B cell (primary cell): ENCODE results near the gene COMMD8. TPM values are rescaled to one million over a fixed set of nuclear protein-coding genes. Genes with fewer than 3 reads are reported as not detected.
A peak's percentile ranks its signal among the peaks of the same experiment; 100 is the strongest.
"Not testable (repeated sequence)": the region's sequence is repeated elsewhere in the genome, so short reads cannot be mapped to it uniquely, and the experiment has no call there.

Source experiments
- ATAC-seq: fragments of 200-7000 bp; cut with Tn5 transposase; one replicate; pipeline ENCODE4 v1.10.0; 2021; ENCODE audit warnings: low read depth, mild to moderate bottlenecking, moderate number of reproducible peaks, moderate library complexity
- CTCF ChIA-PET: fragments of 350-600 bp; sonication (Branson Sonifier 250); formaldehyde crosslinking; loops from one replicate; lab custom pipeline; 2021; ENCODE audit warnings: antibody characterized with exemption, inconsistent platforms; lab: Charles Lee
- POLR2A ChIA-PET: fragments of 350-600 bp; sonication (Branson Sonifier 250); formaldehyde crosslinking; loops from one replicate; lab custom pipeline; 2021; ENCODE audit warnings: antibody characterized with exemption; lab: Charles Lee
- DNase-seq: peaks from one replicate; pipeline ENCODE4 v3.0.0; 2013
- H2AFZ ChIP-seq: 2 replicates; pipeline ENCODE4 v1.6.1; 2012; ENCODE audit warnings: mild to moderate bottlenecking, low read depth, low read length; ENCODE audit not compliant: insufficient read depth, poor library complexity, severe bottlenecking
- H3K27ac ChIP-seq, 2 donors: 1 replicate in 1 of 2; 2 replicates in 1 of 2; pipeline ENCODE4 v1.5.1; 2012 to 2013; ENCODE audit warnings: low read length in 2 of 2, mild to moderate bottlenecking in 2 of 2, moderate library complexity in 1 of 2
- H3K27me3 ChIP-seq, 4 experiments: fragments of 200-600 bp in 1 of 4; sonication (generic) in 1 of 4; replicated peaks in 1 of 4; 1 replicate in 2 of 4; 2 replicates in 2 of 4; pipeline versions ENCODE4 v1.6.1 to v1.7.0; 2013 to 2016; ENCODE audit warnings: low read length in 3 of 4, mild to moderate bottlenecking in 2 of 4, mixed read lengths in 1 of 4, moderate library complexity in 1 of 4; ENCODE audit not compliant: insufficient read depth in 4 of 4, control insufficient read depth in 3 of 4; ENCODE audit errors: control extremely low read depth in 1 of 4
- H3K36me3 ChIP-seq, 2 experiments: replicated peaks in 1 of 2; 1 replicate in 1 of 2; 2 replicates in 1 of 2; pipeline versions ENCODE4 v1.6.1 to v1.7.1; 2013; ENCODE audit warnings: low read length in 1 of 2; ENCODE audit not compliant: insufficient read depth in 2 of 2, control insufficient read depth in 1 of 2; ENCODE audit errors: control extremely low read depth in 1 of 2, extremely low read depth in 1 of 2
- H3K4me1 ChIP-seq, 2 donors: fragments of 200-600 bp in 1 of 2; sonication (generic) in 1 of 2; 1 replicate in 1 of 2; 2 replicates in 1 of 2; pipeline versions ENCODE4 v1.5.1 to v1.6.1; 2013 to 2017; ENCODE audit warnings: low read length in 2 of 2; ENCODE audit not compliant: control insufficient read depth in 2 of 2, insufficient read depth in 2 of 2
- H3K4me2 ChIP-seq: replicated peaks from 2 replicates; pipeline ENCODE3; 2012; ENCODE audit warnings: mild to moderate bottlenecking, low read depth, low read length; ENCODE audit not compliant: poor library complexity, severe bottlenecking
- H3K4me3 ChIP-seq, 5 experiments: fragments of 200-600 bp in 1 of 5; sonication (generic) in 1 of 5; 1 replicate in 3 of 5; 2 replicates in 2 of 5; pipeline versions ENCODE4 v1.5.1 to v1.7.0; 2011 to 2016; ENCODE audit warnings: low read length in 4 of 5, mild to moderate bottlenecking in 4 of 5, low read depth in 2 of 5, control low read depth in 1 of 5, moderate library complexity in 1 of 5; ENCODE audit not compliant: insufficient read depth in 1 of 5; ENCODE audit errors: control extremely low read depth in 1 of 5, extremely low read depth in 1 of 5
- H3K79me2 ChIP-seq: fragments of 200-600 bp; sonication (generic); one replicate; pipeline ENCODE4 v1.6.0; 2016; ENCODE audit warnings: low read length; ENCODE audit not compliant: control insufficient read depth, insufficient read depth
- H3K9ac ChIP-seq: fragments of 200-600 bp; sonication (generic); 2 replicates; pipeline ENCODE4 v1.6.1; 2017; ENCODE audit warnings: mild to moderate bottlenecking, low read length, moderate library complexity
- H3K9me3 ChIP-seq, 3 donors: one replicate each; pipeline versions ENCODE4 v1.6.1 to v1.7.1; 2013; ENCODE audit warnings: low read length in 2 of 3; ENCODE audit not compliant: control insufficient read depth in 2 of 3, insufficient read depth in 1 of 3; ENCODE audit errors: control extremely low read depth in 1 of 3
- H4K20me1 ChIP-seq: 2 replicates; pipeline ENCODE4 v1.6.0; 2012; ENCODE audit warnings: mild to moderate bottlenecking, low read length; ENCODE audit not compliant: insufficient read depth, control insufficient read depth, poor library complexity, severe bottlenecking
- H3K27ac Mint-ChIP-seq: one replicate; pipeline ENCODE4 v1.8.0; 2021; ENCODE audit warnings: mixed read lengths
- H3K27me3 Mint-ChIP-seq: one replicate; pipeline ENCODE4 v1.8.0; 2021; ENCODE audit warnings: mixed read lengths
- H3K4me1 Mint-ChIP-seq: one replicate; pipeline ENCODE4 v1.8.0; 2021; ENCODE audit warnings: mixed read lengths
- H3K4me3 Mint-ChIP-seq: one replicate; pipeline ENCODE4 v1.8.0; 2021; ENCODE audit warnings: mixed read lengths
- H3K9me3 Mint-ChIP-seq: one replicate; pipeline ENCODE4 v1.8.0; 2022; ENCODE audit warnings: mixed read lengths; ENCODE audit not compliant: insufficient read depth
- EZH2 ChIP-seq: IDR thresholded peaks from 2 replicates; pipeline ENCODE4 v1.6.1; 2012; ENCODE audit warnings: borderline replicate concordance, low read depth, mild to moderate bottlenecking, moderate library complexity, low read length; ENCODE audit not compliant: insufficient read depth, poor library complexity, severe bottlenecking
- WGBS: methylation state at CpG from one replicate; pipeline ENCODE4 v1.1.5; 2013; ENCODE audit warnings: missing lambda C conversion rate; ENCODE audit not compliant: insufficient coverage; 5-methylcytosine and 5-hydroxymethylcytosine counted together
- intact Hi-C: fragments of 100-400 bp; cut with micrococcal nuclease; formaldehyde crosslinking; loops from one replicate; pipeline ENCODE4 v1.10.0; 2022
- polyA plus RNA-seq: library from polyadenylated mRNA; depleted of rRNA; stranded (reverse); fragments of >200 nt; gene quantifications from 2 replicates; pipeline ENCODE4 v1.2.3, GENCODE V29; 2012
- total RNA-seq, 2 donors: library from RNA; stranded (reverse); fragments of 120-200 nt in 1 of 2; gene quantifications; 1 replicate in 1 of 2; 2 replicates in 1 of 2; pipeline versions ENCODE4 v1.2.3 to v1.2.4, GENCODE V29; 2013 to 2022
- TF ChIP-seq, protein P1 (sequence below): fragments of 200-600 bp; IDR thresholded peaks from one replicate; pipeline ENCODE4 v1.8.0; 2022; ENCODE audit warnings: antibody characterized with exemption, mild to moderate bottlenecking

COMMD8 gene
- total and polyA plus RNA-seq, 2 donors (not counting 1 experiment from before 2014, with no cell fraction given): 5.5 to 15.2 TPM

DNA sequence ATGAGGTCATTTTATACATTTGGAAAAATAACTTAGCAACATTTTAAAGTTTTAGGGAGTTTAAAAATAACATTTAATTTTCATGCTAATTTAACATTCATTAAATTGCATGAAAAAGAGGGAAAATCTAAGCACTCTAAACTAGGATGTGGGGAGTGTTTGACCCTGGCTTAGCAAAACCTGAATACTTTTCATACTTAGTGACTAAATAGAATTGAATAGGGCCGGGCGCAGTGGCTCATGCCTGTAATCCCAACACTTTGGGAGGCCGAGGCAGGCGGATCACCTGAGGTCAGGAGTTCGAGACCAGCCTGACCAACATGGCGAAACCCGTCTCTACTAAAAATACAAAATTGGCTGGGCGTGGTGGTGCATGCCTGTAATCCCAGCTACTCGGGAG, 23.2 kb upstream of the COMMD8 start:
- peak overlapping the region in 2 of 5 experiments; percentile 79 to 90 for H3K4me3 ChIP-seq
- peaks cover 71% of the 10 kb centered on the region for H3K79me2 ChIP-seq
- H3K27ac ChIP-seq, H3K4me3 Mint-ChIP-seq, H3K27me3 ChIP-seq, H3K9ac ChIP-seq, H3K9me3 ChIP-seq, H3K27me3 Mint-ChIP-seq, H2AFZ ChIP-seq, DNase-seq, POLR2A ChIA-PET, H3K27ac Mint-ChIP-seq, intact Hi-C loops, ATAC-seq, H4K20me1 ChIP-seq, H3K36me3 ChIP-seq, H3K9me3 Mint-ChIP-seq: not testable (repeated sequence)
- peaks cover 68% of the 10 kb centered on the region for H3K4me1 Mint-ChIP-seq
- H3K4me1 ChIP-seq: peaks cover 36 to 64% of the 10 kb centered on the region in 2 donors
- 100% methylated on average over 6 of the region's 9 CpGs for WGBS
- CTCF ChIA-PET: interaction anchor here (4.3 to 5.0 kb wide), 2 partner anchors 17 to 23 kb away, joined by 13 to 44 read pairs; partner anchors contain the start of gene COMMD8
- peak overlapping the region; percentile 93 for H3K4me2 ChIP-seq

DNA sequence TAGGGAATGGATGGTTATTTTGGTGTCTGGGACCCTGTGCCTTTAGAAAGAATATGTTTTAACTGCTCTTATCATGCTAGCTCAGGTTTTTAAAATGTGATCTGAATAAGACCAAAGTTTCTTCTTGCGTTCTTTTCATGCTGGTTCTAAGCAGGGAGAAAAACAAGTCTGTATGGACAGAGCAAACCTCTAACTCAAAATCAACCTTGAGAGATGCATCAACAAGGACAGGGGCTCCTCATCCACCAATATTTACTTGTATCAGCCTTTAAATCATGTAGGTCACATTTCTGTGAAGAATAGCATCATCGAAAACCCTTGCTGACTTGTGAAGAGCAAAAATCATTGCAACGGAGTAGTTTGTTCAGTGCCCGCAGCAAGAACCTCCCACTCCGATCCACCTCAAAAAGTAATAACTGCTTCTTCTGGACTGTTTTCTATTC, 22.8 kb upstream of the COMMD8 start:
- 92% methylated on average over 2 of the region's 5 CpGs for WGBS
- intact Hi-C loops: no loop called here
- no peaks in the 10 kb centered on the region for H3K27me3 Mint-ChIP-seq
- H3K27ac Mint-ChIP-seq: peak overlapping the region; percentile 96
- H3K4me3 Mint-ChIP-seq: peak overlapping the region; percentile 97
- H3K27me3 ChIP-seq: no peaks in the 10 kb centered on the region
- CTCF ChIA-PET: interaction anchor here (1.7 to 5.0 kb wide), 5 partner anchors 16 to 78 kb away, joined by 4 to 44 read pairs (median 13); partner anchors contain the start of gene COMMD8
- ATAC-seq: no peak
- peaks cover 66% of the 10 kb centered on the region for H3K79me2 ChIP-seq
- peak overlapping the region; percentile 94 for H2AFZ ChIP-seq
- peaks cover 36 to 63% of the 10 kb centered on the region in 2 donors for H3K4me1 ChIP-seq
- peaks cover 67% of the 10 kb centered on the region for H3K4me1 Mint-ChIP-seq
- H3K4me2 ChIP-seq: peak overlapping the region; percentile 93
- peaks cover 2 to 3% (median 2%) of the 10 kb centered on the region in 3 donors for H3K9me3 ChIP-seq
- TF ChIP-seq, protein P1, sequence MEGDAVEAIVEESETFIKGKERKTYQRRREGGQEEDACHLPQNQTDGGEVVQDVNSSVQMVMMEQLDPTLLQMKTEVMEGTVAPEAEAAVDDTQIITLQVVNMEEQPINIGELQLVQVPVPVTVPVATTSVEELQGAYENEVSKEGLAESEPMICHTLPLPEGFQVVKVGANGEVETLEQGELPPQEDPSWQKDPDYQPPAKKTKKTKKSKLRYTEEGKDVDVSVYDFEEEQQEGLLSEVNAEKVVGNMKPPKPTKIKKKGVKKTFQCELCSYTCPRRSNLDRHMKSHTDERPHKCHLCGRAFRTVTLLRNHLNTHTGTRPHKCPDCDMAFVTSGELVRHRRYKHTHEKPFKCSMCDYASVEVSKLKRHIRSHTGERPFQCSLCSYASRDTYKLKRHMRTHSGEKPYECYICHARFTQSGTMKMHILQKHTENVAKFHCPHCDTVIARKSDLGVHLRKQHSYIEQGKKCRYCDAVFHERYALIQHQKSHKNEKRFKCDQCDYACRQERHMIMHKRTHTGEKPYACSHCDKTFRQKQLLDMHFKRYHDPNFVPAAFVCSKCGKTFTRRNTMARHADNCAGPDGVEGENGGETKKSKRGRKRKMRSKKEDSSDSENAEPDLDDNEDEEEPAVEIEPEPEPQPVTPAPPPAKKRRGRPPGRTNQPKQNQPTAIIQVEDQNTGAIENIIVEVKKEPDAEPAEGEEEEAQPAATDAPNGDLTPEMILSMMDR: no peak
- no peak for TF ChIP-seq EZH2
- H4K20me1 ChIP-seq: no peaks in the 10 kb centered on the region
- H3K9me3 Mint-ChIP-seq: no peaks in the 10 kb centered on the region
- H3K9ac ChIP-seq: peak overlapping the region; percentile 73
- POLR2A ChIA-PET: no interaction called here
- H3K4me3 ChIP-seq: peak overlapping the region; percentile 79 to 97 (median 90)
- H3K36me3 ChIP-seq: no peaks in the 10 kb centered on the region
- no peak for DNase-seq
- H3K27ac ChIP-seq: peak overlapping the region in 1 of 2 donors; percentile 93
